NK-92 treated with Interleukin-12 subunit alpha and Interleukin-12 subunit beta, amount 100 ng/mL, for 24 hours (cell line): ENCODE measurements around the gene EBF3.

Source experiments
- DNase-seq: peaks from one replicate; lab custom pipeline; 2025; lab: John Stamatoyannopoulos, UW

The EBF3 gene

DNA sequence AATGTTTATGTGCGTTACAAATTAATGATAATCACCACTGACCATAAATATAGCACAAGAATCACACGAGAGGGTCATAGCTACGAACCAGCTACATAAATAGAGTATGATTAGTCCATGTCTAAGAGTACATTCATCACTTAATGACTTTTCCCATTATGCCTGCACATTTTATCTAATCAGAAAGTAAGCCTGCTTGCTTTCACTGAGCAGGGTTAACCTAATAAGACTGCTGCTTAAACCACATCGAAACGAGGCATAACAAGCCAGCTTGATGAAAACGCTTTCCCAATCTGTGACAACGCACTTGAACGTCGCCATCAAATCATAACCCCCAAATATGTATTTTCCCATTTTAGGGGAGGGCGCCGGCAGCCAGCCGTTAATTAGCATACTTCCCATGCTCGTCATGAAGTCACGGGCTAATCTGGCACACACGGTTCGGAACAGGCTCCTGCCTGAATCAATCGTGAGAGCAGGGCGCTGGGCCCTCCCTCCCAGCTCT is 71.5 kb downstream of the EBF3 start:
- DNase-seq, result no peak

DNA sequence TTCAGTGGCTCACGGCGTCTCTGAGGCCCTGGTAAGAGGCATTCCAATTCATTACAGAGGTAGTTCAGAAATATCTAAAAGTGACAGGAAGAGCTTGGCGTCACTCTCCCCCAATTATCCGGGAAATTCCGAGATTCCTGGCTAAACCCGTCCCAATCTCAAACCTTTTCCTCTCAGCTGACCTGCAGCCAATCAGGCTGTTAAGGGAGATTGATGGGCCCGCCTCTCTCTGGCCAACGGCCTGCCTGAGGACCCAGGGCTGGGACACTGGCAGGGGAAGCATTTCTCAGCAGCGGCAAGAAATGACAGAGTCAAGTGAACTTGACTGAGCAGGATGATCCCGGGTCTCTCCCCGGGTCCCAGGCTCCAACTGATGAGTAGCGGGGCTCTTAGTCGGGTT is 72.3 kb downstream of the EBF3 start:
- no peak for DNase-seq

DNA sequence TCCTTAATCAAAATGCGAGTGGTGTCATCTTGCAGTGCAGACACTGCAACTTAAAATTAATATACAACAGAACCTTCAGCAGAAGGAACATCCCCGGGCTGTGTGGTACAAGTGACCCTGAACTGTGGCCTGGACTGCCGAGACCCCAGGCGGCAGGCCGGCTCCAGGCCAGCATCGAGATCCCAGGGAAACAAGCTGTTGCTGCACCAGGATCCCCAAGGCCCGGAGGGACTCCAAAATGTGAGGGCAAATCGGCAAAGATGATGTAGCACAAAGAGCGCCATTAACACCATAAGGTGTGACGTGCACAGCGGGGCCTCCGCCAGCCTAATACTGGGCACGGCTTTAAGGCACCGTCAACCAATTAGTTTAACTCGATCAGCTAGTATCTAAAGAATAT is 73.9 kb downstream of the EBF3 start:
- DNase-seq, result no peak

DNA sequence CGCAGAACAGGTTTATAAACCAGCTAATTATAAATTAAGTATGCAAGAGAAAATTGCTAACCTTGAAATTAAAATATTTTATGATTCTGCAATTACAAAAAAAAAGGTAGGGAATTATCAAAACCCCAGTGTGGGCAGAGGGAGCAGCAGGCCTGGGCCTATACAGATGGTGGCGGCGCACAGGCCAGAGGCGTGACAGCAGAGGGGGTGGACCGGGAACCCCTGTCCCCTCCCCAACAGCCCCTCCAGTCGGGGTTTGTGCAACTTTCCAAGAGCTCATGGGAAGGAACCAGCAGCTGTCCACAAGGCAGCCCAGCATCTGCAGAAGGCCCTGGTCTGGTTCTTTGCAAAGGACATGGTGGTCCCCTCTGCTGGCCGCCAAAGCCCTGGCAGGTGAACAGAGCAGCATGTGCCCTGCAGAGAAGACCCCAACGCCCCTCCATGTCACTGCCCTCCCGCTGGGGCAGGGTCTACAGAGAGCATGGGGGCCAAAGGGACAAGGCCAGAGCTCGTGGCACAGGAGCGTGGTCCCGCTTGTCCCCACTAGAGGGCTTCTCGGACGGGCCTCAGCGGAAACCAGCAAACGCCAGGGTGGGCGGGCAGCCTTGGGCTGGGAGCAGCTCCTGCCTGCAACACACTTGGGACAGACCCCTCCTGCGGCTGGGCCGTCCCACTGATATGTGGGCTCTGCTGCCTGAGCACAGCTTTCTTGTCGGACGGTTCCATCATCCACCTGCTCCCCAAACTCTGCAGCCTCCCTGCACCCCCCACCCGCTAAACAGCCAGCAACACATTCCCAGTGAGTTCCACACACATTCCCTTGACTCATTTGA is 75.1 kb downstream of the EBF3 start:
- DNase-seq, result no peak

DNA sequence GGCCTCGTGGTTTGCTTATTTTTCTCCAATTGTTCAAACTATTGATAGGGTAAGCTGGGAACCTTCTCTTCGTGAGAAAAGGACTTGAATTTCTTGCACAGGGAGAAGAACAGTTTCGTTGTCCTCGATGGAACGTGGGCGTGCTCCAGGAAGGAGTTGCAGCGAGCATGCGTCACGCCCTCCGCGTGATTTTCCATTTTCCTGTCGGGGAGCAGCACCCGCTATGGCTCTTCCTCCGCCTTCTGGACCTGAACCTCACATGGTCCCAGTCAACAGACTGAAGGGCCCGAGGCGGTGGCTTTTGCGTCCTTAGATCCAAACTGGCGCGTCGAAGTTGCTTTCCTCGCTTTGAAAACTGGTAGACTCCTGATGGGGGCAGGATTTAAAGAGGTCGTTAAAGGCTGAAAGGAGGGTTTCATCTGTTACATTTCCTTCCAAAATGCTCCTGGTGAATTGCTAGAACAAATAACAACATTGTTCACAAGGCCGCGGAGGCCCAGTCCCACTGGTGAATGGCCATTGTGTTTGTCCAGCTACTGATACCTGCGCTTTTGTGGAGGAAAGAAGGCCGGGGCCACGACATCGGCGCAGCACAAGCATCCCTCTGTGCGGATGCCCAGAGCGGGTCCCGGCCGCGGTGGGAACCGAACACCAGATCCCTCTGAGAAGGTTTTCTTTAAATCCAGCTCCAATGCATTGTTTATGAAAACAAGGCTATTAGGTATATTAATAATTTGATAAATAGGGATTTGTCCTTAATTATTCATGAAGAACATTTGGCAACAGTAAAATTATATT is 75.9 kb downstream of the EBF3 start:
- DNase-seq, result no peak

DNA sequence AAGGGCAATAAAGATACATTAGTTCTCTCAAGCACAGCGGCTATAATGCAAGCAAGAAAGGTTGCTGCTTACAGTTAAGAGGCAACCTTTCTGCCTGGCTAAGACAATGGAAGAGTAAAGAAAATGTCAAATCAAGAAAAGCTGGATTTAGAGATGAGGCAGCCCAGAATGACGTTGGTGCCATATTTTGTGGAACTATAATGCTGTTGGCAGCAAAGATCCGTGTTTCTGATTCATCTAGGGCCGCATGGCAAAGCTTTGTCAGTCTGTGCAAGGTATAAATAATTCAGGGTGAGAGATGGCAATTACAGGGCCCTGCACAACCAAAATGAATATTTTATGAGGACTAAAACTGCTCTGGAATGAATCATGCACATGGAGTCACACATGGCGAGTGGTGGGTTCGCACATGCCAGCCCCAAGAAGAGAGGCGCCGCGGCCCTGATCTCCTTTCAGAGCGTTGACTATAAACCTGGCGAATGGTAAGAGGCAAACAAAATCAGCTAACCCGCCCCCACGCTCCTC is 76.6 kb downstream of the EBF3 start:
- no peak for DNase-seq

DNA sequence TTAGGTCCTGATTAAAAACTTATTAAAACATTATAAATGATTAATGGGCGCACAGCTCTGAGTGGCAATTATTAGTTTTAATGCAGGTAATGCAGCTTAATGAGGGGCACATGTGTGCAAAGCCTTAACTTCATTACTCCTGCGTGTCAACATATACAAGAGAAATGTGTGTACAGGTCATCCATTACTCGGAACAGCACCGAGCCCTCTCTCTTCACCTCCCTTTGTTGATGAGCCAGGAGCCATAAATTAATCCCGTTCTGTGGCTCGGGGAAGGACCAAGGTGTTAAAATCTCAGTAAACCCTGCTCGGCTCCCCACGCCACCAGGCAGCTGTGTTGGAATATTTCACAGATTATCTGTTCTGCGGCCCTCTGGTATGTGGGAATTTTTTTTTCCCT is 77.8 kb downstream of the EBF3 start:
- no peak for DNase-seq

DNA sequence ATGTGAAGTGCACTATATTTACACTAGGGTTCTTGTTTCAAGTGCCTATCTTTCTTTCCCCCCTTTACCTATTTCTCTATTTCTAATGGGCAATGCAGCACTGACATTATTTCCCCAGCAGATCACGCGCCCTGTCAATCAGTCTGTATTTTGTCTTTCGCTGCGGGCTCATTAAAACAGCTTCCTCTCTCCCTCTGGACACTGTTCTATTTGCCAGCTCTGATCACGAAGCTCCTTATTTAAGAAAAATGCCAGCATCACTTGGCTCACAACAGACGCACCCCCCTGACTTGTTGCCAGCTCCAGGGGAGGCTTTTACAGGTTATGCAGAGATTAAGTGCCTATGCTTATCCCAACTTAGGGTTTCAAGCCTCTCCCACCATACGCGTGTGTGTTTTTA is 78.5 kb downstream of the EBF3 start:
- no peak for DNase-seq

DNA sequence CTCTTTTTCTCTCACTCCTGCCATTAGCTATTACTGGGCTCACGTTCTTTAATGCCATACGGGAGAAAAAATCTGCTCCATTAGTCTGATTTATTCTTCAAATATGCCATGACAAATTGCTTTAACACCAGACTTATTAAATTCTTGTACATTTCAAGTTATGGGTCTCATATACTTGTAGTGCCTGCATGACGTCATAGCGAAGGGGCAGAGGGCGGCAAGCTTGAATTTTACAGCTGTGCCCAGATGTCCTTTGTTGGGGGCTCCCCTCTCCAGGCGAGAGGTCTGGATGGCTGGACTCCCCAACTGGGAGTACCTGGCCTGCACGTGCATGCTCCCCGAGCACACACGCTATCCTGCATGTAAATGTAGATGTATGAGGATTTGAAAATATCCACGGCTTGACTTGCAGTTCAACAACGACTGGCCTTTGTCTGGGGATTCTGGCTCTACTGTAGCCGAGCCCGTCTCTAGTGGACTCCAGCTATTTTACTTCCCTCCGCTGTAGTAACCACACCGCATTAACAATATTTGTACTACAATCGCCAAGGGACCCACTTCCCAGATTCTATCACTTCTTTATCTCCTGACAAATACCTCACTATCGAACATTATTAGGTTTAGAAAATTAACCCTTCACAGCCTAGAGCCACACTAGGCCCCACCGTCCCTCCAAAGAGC is 79.5 kb downstream of the EBF3 start:
- no peak for DNase-seq

DNA sequence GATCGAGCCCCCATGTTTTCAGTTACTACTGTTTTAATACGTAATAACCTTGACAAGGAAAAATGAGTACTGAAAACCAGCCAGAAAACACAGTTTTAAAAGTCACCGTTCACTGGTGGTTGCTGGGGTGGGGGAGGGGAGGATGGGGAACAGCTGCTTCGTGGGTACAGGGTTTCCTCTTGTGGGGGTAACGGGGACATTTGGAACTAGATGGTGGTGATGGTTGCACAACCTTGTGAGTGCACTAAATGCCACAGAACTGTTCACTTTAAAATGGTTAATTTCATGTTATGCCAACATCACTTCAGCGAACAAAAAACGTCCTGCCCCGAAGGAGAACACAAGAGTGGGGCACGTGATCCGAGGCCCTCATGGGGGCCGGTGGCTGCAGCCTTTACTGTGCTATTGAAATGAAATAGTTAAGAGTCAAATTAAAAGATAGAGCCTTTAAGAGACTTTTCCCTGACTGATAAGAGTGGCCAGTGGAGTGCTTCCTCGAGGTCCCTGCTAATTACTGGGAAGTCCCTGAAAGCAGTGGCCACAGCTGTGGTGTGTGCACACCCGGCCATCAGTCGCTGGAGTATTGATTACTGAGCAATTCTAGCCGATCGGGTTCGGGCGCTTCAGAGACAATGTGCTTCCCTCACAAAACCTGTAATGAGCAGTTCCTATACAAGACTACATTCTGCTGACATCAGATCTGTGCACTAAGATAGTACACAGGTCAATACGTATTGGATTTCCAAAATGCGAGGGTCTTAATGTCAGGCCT is 80.3 kb downstream of the EBF3 start:
- DNase-seq, result no peak

DNA sequence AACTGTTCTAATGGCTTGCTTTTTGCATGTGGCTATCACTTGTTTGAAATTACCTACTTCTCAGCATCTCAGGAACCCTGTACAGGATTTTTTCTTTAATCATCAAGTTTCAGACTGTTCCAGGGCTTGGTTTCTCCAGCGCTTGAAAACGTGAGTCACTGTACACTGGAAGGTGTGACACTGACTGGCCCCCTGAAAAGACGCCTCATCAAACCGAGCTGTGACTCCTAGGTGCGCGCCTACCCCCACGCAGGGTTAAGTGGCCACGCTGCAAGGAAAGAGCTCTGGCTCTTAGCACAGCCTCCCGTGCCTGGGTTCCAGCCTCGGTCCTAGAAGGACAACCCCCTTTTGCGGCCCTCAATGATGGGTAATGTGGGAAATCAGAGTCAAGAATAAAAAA is 81.0 kb downstream of the EBF3 start:
- DNase-seq, result no peak

DNA sequence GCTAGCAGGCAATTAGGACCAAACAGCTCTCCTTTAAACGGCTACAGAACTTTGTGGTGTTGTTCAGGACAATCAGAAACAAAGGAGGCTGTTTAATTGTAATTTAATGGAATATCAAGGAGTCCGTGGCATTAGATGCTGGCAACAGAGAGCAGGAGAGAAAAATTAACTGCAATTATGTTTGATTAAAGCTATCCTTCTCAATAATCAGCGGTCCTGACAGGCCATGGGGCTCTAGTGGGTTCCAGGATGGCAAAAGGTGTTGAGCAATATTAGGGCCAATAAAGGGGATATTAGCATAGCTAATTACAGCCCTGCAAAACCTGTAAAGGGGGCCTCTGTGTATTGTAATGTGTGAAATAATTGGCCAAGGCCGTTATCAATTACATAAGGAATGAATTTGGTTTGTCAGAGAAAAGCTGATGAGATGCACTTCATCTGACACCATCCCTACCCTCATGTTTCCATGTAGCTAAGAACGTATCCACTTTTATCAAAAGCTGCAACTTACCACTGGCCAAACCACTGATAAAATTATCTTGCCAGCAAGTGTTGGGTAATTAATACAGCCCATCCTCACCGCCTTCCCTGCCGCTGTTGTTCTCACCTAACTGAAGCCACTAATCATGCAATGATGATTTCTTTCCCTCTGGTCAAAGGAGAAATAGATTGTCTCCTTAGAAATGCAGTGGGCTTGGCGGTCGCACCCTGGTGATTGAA is 81.6 kb downstream of the EBF3 start:
- DNase-seq, result no peak

DNA sequence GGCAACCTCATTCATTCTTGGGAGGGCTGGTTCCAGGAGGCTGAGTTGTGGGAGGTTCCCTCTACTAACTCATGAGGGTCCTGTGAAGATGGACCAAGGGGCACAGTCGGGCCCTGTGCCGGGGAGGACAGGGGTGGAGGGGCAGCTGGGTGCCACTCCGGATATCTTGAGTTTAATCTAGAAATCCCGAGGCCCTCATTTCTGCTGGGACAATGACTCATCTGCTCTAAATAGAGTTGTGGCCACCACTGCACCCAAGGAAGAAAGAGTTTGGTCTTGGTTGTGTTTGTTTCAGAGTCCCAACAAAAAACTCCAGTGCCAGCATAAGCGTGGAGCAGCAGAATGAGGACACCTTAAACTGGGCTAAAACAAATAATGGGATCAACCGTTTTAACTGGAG is 82.4 kb downstream of the EBF3 start:
- DNase-seq, result no peak

DNA sequence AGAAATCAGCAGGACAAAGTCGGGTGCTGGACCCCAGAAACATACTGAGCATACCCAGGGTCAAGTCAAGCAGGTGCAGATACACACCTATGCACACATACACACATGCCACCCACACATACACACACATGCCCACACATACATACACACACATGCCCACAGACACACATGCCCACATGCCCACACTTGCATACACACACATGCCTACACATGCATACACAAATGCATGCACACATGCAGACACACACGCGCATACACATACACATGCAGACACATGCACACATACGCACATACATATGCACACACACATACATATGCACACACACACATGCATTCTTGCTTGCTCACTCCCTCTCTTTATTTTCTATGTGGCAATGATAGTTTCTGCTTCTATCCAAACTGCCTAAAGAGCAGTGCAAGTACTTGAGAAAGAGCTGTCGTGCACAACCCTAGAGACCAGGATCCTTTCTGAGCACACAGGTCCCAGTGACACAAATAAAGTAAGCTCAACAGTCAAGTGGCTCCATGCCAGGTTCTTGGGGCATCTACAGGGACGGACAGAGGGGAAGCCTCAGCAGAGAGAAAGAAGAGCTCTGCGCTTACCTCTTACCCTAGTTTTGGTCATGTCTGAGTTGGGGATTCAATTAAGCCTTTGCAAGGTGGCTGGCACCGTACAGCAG is 83.7 kb downstream of the EBF3 start:
- DNase-seq, result no peak

DNA sequence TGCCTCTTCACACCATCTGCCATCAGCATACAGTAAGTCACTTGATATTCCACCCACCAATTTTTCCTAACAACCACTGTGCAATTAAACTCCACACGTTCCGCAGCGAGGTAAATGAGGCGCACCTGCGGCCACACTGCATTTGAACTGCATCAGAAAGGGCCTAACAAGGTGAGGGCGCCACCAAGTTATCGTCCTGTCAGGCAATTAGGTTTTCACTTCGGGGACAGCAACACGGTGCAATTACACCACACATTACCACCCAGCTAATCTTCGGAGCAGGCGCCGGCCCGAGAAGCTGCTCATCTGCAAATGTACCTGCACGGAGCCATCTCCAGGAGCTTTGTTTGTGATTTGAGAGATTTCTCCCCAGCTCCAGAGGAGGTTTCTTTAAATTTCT is 84.4 kb downstream of the EBF3 start:
- no peak for DNase-seq

DNA sequence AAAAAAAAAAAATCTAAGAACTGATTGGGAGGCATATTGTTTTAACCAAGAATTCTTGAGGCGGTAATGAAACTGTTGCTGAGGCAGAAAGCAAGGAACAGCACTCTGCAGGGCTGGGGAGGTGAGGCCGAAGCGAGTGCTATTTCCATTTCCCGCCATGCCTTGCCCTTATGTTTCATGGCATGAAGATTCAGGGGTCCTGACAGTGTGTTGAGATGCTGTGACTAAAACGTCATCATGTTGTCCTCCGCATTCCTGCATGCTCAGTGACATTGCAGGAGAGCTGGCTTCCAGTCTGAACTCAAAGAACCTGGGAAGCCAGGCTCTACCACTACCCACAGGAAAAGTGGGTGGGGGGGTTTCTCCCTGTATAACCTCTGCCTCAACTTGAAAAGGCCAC is 85.2 kb downstream of the EBF3 start:
- DNase-seq, result no peak

DNA sequence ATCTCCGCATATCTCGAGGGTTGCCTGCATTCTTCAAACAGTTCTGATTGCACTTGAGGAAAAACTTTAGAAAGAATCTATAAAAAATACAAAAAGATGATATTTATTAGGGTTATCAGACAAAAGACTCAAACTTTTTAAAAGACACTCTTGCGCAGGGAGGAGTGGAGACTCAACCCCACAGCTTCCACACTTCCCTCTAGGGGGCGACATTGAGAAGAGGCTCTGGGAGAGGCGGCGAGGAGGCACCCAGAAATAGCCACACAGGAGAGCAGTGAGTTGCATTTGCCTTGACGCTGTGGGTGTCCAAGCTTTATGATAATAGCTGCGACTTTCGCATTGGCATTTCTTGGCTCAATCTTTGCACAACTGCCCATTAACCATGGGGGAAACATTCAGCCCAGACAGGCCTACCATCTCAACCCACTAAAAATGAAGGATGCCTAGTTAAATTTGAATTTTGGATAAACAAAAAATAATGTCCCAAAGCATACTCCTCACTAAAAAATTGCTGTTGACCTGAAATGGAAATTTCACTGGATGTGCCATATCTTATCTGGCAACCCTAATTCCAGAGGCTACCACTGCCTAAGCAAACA is 86.2 kb downstream of the EBF3 start:
- peak; percentile 8 for DNase-seq

DNA sequence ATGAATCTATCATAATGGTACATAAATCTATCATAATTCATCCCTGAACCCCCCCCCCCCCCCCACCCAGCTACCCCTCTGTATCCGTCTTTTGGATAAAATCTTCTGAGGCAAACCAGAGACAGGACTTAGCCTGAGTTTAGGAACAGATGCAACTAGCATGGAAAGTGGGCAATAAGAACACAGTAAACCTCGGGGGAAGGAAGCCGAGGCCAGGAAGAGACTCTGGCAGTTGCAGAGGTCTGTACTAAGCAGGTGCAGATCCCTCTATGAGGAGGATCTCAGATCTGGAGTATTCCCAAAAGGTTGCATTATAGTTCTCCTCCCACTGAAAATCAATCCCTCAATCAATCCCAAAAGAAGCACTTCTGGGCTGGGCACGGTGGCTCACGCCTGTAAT is 87.2 kb downstream of the EBF3 start:
- DNase-seq, result no peak

DNA sequence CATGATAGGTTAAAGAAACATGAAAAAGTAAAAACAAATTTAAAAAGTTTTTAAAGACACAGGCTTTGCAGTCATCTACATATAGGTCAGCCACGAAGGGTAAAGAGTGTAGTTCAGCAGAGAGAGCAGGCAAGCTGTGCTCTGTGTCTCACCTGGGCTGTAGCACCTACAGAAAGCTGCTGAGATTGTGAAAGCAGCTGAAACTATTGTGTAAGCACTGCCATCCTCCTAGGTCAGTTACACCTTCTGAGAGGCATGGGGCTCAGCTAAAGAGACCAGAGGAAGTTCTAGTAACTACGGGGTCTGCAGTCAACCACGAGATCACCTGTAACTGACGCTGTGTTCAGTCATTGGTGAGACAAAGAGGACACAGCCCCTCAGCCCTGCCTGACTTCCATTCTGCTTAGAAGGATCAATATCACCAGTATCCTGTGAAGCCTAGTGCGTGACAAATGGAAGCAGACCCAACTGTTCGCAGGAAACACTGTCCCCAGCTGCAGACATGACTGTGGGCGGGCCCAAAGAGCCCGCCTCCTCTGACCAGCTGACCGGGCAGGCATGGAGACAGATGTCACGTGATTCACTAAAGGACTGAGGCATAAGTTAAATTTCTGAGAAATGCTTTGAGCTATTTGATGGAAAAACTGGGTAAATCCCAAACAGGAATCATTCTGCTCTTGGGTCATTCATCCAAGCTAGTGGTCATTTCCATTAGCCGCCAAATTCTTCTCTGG is 87.9 kb downstream of the EBF3 start:
- no peak for DNase-seq
